HEK293 (cell line): ENCODE measurements around the gene TANGO2.
A peak's percentile ranks its signal among the peaks of the same experiment; 100 is the strongest.

ENCODE experiments used
- GLIS1 ChIP-seq: fragments of 450-650 bp; formaldehyde crosslinking; IDR thresholded peaks from 2 replicates; pipeline ENCODE4 v1.5.1; 2016; ENCODE audit warnings: missing biosample characterization, missing genetic modification characterization
- OSR2 ChIP-seq: fragments of 450-650 bp; formaldehyde crosslinking; IDR thresholded peaks from 2 replicates; pipeline ENCODE4 v1.5.1; 2016; ENCODE audit warnings: missing biosample characterization, missing genetic modification characterization
- ZBTB17 ChIP-seq: fragments of 450-650 bp; formaldehyde crosslinking; IDR thresholded peaks from 2 replicates; pipeline ENCODE4 v1.5.1; 2016; ENCODE audit warnings: missing biosample characterization, missing genetic modification characterization
- ZEB2 ChIP-seq: fragments of 450-650 bp; formaldehyde crosslinking; IDR thresholded peaks from 2 replicates; pipeline ENCODE4 v1.5.1; 2016; ENCODE audit warnings: missing biosample characterization, missing genetic modification characterization
- ZNF114 ChIP-seq: fragments of 450-650 bp; formaldehyde crosslinking; IDR thresholded peaks from 2 replicates; pipeline ENCODE4 v1.5.0; 2017; ENCODE audit warnings: missing biosample characterization, missing genetic modification characterization
- ZNF16 ChIP-seq: fragments of 450-650 bp; formaldehyde crosslinking; IDR thresholded peaks from 2 replicates; pipeline ENCODE4 v1.5.1; 2016; ENCODE audit warnings: low read depth, missing biosample characterization, missing genetic modification characterization
- ZNF175 ChIP-seq: fragments of 450-650 bp; formaldehyde crosslinking; IDR thresholded peaks from 2 replicates; pipeline ENCODE4 v1.5.1; 2016; ENCODE audit warnings: missing biosample characterization, missing genetic modification characterization
- ZNF2 ChIP-seq: fragments of 450-650 bp; formaldehyde crosslinking; IDR thresholded peaks from 2 replicates; pipeline ENCODE4 v1.5.1; 2016; ENCODE audit warnings: missing biosample characterization, missing genetic modification characterization
- ZNF202 ChIP-seq: fragments of 450-650 bp; formaldehyde crosslinking; IDR thresholded peaks from 2 replicates; pipeline ENCODE4 v1.5.1; 2016; ENCODE audit warnings: missing biosample characterization, missing genetic modification characterization, borderline replicate concordance
- ZNF211 ChIP-seq: fragments of 450-650 bp; formaldehyde crosslinking; IDR thresholded peaks from 2 replicates; pipeline ENCODE4 v1.5.1; 2016; ENCODE audit warnings: low read depth, missing biosample characterization, missing genetic modification characterization
- ZNF223 ChIP-seq: fragments of 450-650 bp; formaldehyde crosslinking; IDR thresholded peaks from 2 replicates; pipeline ENCODE4 v1.5.1; 2016; ENCODE audit warnings: missing biosample characterization, missing genetic modification characterization
- ZNF23 ChIP-seq: fragments of 450-650 bp; formaldehyde crosslinking; IDR thresholded peaks from 2 replicates; pipeline ENCODE4 v1.5.1; 2016; ENCODE audit warnings: missing biosample characterization, missing genetic modification characterization, borderline replicate concordance
- ZNF274 ChIP-seq, 2 experiments: fragments of 200-500 bp in 1 of 2; fragments of 450-650 bp in 1 of 2; sonication (Bioruptor generic) in 1 of 2; formaldehyde crosslinking in 1 of 2; IDR thresholded peaks; 2 replicates each; pipeline versions ENCODE4 v1.5.1 to v1.6.1; 2014 to 2016; ENCODE audit warnings: borderline replicate concordance in 1 of 2, inconsistent platforms in 1 of 2, low read length in 1 of 2, missing biosample characterization in 1 of 2, missing genetic modification characterization in 1 of 2
- ZNF311 ChIP-seq: fragments of 450-650 bp; formaldehyde crosslinking; IDR thresholded peaks from 2 replicates; pipeline ENCODE4 v1.5.1; 2017; ENCODE audit warnings: missing biosample characterization, missing genetic modification characterization, borderline replicate concordance
- ZNF37A ChIP-seq: fragments of 450-650 bp; IDR thresholded peaks from 2 replicates; pipeline ENCODE4 v1.5.1; 2018; ENCODE audit warnings: missing biosample characterization, missing genetic modification characterization
- ZNF449 ChIP-seq: fragments of 450-650 bp; formaldehyde crosslinking; IDR thresholded peaks from 2 replicates; pipeline ENCODE4 v1.5.1; 2017; ENCODE audit warnings: missing biosample characterization, mild to moderate bottlenecking, missing genetic modification characterization, moderate library complexity
- ZNF501 ChIP-seq: fragments of 450-650 bp; formaldehyde crosslinking; IDR thresholded peaks from 2 replicates; pipeline ENCODE4 v1.5.1; 2016; ENCODE audit warnings: missing biosample characterization, missing genetic modification characterization
- ZNF558 ChIP-seq: fragments of 450-650 bp; formaldehyde crosslinking; IDR thresholded peaks from 2 replicates; pipeline ENCODE4 v1.5.1; 2016; ENCODE audit warnings: missing biosample characterization, missing genetic modification characterization
- ZNF571 ChIP-seq: fragments of 450-650 bp; formaldehyde crosslinking; IDR thresholded peaks from 2 replicates; pipeline ENCODE4 v1.5.0; 2017; ENCODE audit warnings: missing biosample characterization, missing genetic modification characterization
- ZNF76 ChIP-seq: fragments of 450-650 bp; formaldehyde crosslinking; IDR thresholded peaks from 2 replicates; pipeline ENCODE4; 2016; ENCODE audit warnings: low read depth, missing biosample characterization, missing genetic modification characterization, borderline replicate concordance
- ZNF777 ChIP-seq: fragments of 450-650 bp; formaldehyde crosslinking; IDR thresholded peaks from 2 replicates; pipeline ENCODE4 v1.5.1; 2017; ENCODE audit warnings: missing biosample characterization, missing genetic modification characterization, borderline replicate concordance
- ZNF792 ChIP-seq: fragments of 450-650 bp; formaldehyde crosslinking; IDR thresholded peaks from 2 replicates; pipeline ENCODE4 v1.5.1; 2016; ENCODE audit warnings: missing biosample characterization, missing genetic modification characterization
- TF ChIP-seq, protein P1 (sequence below): fragments of 450-650 bp; formaldehyde crosslinking; conservative IDR thresholded peaks from 2 replicates; pipeline ENCODE4 v1.5.1; 2016; ENCODE audit warnings: low read depth, missing biosample characterization, missing genetic modification characterization
- TF ChIP-seq, protein P2 (sequence below): fragments of 450-650 bp; formaldehyde crosslinking; IDR thresholded peaks from 2 replicates; pipeline ENCODE4 v1.5.1; 2016; ENCODE audit warnings: missing biosample characterization, missing genetic modification characterization, borderline replicate concordance
- TF ChIP-seq, protein P3 (sequence below): fragments of 450-650 bp; formaldehyde crosslinking; IDR thresholded peaks from 2 replicates; pipeline ENCODE4 v1.5.1; 2016; ENCODE audit warnings: missing biosample characterization, missing genetic modification characterization
- TF ChIP-seq, protein P4 (sequence below): fragments of 450-650 bp; formaldehyde crosslinking; IDR thresholded peaks from 2 replicates; pipeline ENCODE4 v1.5.1; 2016; ENCODE audit warnings: missing biosample characterization, missing genetic modification characterization

The TANGO2 gene

DNA sequence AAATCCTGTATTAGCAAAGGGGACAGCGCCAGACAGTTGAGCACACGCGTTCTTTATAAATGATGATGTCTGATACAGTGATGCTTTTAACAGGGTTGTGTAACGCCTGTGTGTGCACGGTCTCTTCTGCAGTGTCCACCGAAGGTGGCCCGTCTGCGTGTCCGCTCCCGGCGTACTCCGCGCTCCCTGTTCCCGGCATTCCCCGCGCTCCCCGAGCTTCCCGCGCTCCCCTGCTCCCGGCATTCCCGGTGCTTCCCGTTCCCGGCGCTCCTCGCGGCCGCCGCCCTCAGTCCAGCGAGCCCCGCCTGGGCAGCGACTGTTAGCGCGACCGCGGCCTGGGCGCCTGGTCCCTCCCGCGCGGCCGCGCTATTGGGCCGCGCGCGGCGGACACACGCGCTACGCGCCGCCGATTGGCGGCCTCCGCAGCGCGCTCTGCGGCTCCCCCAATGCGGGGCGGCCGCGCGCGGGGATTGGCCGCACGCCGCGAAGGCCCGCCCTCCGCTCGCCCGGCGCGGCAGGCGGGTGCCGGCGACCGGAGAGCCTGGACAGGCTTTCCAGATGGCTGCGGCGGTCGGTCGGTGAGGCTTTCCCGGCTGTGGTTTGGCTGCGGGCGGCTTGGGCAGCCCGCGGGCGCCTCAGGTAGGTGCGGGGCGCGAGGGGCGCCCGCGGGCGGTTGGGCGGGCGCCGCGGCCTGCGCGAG, 59.0 kb downstream of the TANGO2 start, which contains the start of gene DGCR8 (continued):
- TF ChIP-seq ZNF2 (tag by site-specific recombination), result peak; percentile 90; the same call in 1 of the 2 replicates
- TF ChIP-seq ZNF501 (tag by site-specific recombination), result peak; percentile 89; the same call in 1 of the 2 replicates
- TF ChIP-seq, protein P1, sequence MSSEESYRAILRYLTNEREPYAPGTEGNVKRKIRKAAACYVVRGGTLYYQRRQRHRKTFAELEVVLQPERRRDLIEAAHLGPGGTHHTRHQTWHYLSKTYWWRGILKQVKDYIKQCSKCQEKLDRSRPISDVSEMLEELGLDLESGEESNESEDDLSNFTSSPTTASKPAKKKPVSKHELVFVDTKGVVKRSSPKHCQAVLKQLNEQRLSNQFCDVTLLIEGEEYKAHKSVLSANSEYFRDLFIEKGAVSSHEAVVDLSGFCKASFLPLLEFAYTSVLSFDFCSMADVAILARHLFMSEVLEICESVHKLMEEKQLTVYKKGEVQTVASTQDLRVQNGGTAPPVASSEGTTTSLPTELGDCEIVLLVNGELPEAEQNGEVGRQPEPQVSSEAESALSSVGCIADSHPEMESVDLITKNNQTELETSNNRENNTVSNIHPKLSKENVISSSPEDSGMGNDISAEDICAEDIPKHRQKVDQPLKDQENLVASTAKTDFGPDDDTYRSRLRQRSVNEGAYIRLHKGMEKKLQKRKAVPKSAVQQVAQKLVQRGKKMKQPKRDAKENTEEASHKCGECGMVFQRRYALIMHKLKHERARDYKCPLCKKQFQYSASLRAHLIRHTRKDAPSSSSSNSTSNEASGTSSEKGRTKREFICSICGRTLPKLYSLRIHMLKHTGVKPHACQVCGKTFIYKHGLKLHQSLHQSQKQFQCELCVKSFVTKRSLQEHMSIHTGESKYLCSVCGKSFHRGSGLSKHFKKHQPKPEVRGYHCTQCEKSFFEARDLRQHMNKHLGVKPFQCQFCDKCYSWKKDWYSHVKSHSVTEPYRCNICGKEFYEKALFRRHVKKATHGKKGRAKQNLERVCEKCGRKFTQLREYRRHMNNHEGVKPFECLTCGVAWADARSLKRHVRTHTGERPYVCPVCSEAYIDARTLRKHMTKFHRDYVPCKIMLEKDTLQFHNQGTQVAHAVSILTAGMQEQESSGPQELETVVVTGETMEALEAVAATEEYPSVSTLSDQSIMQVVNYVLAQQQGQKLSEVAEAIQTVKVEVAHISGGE (tag by site-specific recombination), result peak; percentile 85
- no peak for TF ChIP-seq ZNF202
- peak; percentile 26; the same call in 1 of the 2 replicates for TF ChIP-seq GLIS1 (tag by site-specific recombination)
- TF ChIP-seq, protein P2, sequence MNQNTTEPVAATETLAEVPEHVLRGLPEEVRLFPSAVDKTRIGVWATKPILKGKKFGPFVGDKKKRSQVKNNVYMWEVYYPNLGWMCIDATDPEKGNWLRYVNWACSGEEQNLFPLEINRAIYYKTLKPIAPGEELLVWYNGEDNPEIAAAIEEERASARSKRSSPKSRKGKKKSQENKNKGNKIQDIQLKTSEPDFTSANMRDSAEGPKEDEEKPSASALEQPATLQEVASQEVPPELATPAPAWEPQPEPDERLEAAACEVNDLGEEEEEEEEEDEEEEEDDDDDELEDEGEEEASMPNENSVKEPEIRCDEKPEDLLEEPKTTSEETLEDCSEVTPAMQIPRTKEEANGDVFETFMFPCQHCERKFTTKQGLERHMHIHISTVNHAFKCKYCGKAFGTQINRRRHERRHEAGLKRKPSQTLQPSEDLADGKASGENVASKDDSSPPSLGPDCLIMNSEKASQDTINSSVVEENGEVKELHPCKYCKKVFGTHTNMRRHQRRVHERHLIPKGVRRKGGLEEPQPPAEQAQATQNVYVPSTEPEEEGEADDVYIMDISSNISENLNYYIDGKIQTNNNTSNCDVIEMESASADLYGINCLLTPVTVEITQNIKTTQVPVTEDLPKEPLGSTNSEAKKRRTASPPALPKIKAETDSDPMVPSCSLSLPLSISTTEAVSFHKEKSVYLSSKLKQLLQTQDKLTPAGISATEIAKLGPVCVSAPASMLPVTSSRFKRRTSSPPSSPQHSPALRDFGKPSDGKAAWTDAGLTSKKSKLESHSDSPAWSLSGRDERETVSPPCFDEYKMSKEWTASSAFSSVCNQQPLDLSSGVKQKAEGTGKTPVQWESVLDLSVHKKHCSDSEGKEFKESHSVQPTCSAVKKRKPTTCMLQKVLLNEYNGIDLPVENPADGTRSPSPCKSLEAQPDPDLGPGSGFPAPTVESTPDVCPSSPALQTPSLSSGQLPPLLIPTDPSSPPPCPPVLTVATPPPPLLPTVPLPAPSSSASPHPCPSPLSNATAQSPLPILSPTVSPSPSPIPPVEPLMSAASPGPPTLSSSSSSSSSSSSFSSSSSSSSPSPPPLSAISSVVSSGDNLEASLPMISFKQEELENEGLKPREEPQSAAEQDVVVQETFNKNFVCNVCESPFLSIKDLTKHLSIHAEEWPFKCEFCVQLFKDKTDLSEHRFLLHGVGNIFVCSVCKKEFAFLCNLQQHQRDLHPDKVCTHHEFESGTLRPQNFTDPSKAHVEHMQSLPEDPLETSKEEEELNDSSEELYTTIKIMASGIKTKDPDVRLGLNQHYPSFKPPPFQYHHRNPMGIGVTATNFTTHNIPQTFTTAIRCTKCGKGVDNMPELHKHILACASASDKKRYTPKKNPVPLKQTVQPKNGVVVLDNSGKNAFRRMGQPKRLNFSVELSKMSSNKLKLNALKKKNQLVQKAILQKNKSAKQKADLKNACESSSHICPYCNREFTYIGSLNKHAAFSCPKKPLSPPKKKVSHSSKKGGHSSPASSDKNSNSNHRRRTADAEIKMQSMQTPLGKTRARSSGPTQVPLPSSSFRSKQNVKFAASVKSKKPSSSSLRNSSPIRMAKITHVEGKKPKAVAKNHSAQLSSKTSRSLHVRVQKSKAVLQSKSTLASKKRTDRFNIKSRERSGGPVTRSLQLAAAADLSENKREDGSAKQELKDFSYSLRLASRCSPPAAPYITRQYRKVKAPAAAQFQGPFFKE (tag by site-specific recombination), result no peak
- no peak for TF ChIP-seq ZNF449 (tag by site-specific recombination)
- TF ChIP-seq ZNF792 (tag by site-specific recombination), result 0 out of 2 replicates have a peak, but pooled peaks have one; percentile 41
- TF ChIP-seq ZNF16 (tag by site-specific recombination), result no peak
- TF ChIP-seq ZNF23, result no peak
- TF ChIP-seq ZNF558, result no peak
- TF ChIP-seq ZNF274 (IDR thresholded peaks at IDR 0.05; ENCODE audit: low read length), result no peak
- TF ChIP-seq ZNF274 (tag by site-specific recombination; IDR thresholded peaks at IDR 0.05; ENCODE audit: borderline replicate concordance), result no peak
- no peak for TF ChIP-seq ZNF175
- TF ChIP-seq ZNF777, result no peak
- no peak for TF ChIP-seq ZNF311 (tag by site-specific recombination)
- no peak for TF ChIP-seq ZNF114 (tag by site-specific recombination)
- peak; percentile 92 for TF ChIP-seq ZBTB17 (tag by site-specific recombination)
- no peak for TF ChIP-seq ZNF571 (tag by site-specific recombination)
- TF ChIP-seq ZEB2 (tag by site-specific recombination), result peak; percentile 98
- no peak for TF ChIP-seq ZNF37A (tag by site-specific recombination)
- TF ChIP-seq ZNF223, result no peak
- peak; percentile 100 for TF ChIP-seq ZNF76 (tag by site-specific recombination)
- TF ChIP-seq, protein P3, sequence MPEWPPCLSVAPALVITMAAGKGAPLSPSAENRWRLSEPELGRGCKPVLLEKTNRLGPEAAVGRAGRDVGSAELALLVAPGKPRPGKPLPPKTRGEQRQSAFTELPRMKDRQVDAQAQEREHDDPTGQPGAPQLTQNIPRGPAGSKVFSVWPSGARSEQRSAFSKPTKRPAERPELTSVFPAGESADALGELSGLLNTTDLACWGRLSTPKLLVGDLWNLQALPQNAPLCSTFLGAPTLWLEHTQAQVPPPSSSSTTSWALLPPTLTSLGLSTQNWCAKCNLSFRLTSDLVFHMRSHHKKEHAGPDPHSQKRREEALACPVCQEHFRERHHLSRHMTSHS (tag by site-specific recombination), result no peak
- no peak for TF ChIP-seq ZNF211
- TF ChIP-seq, protein P4, sequence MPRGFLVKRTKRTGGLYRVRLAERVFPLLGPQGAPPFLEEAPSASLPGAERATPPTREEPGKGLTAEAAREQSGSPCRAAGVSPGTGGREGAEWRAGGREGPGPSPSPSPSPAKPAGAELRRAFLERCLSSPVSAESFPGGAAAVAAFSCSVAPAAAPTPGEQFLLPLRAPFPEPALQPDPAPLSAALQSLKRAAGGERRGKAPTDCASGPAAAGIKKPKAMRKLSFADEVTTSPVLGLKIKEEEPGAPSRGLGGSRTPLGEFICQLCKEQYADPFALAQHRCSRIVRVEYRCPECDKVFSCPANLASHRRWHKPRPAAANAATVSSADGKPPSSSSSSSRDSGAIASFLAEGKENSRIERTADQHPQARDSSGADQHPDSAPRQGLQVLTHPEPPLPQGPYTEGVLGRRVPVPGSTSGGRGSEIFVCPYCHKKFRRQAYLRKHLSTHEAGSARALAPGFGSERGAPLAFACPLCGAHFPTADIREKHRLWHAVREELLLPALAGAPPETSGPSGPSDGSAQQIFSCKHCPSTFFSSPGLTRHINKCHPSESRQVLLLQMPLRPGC, result peak; percentile 64
- 0 out of 2 replicates have a peak, but pooled peaks have one; percentile 47 for TF ChIP-seq OSR2 (tag by site-specific recombination)
